Lower leg skin (tissue), 3 donors: ENCODE measurements around the gene PJA2.

Experiments used
- POLR2A ChIP-seq, 2 donors: fragments of 450-650 bp; IDR thresholded peaks; one replicate each; pipeline ENCODE4 v1.6.1; 2016 to 2017; ENCODE audit warnings: antibody characterized with exemption in 2 of 2, mild to moderate bottlenecking in 1 of 2, moderate library complexity in 1 of 2
- TF ChIP-seq, protein P1 (sequence below), 3 donors: fragments of 450-650 bp; IDR thresholded peaks; one replicate each; pipeline ENCODE4 v1.5.1; 2016; ENCODE audit warnings: antibody characterized with exemption in 3 of 3, mild to moderate bottlenecking in 3 of 3, moderate library complexity in 2 of 3

DNA sequence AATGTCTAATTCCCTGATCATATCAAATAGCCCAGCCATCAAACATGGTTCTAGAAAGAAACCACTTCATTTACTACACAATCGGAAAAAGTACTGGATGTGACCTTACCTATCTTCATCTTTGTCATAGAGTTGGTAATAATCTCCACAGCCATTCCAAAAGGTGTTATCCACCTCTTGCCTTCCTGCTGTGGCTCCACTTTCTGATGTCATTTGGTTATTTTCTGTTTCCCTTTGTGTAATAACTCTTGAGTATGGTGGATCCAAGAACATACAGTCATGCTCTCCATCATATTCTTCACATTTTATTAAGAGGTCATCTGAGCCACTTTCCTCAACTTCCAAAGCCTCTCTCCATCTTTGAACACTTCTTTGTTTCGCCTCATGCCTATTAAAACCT, 31.7 kb downstream of the PJA2 start:
- TF ChIP-seq, protein P1, sequence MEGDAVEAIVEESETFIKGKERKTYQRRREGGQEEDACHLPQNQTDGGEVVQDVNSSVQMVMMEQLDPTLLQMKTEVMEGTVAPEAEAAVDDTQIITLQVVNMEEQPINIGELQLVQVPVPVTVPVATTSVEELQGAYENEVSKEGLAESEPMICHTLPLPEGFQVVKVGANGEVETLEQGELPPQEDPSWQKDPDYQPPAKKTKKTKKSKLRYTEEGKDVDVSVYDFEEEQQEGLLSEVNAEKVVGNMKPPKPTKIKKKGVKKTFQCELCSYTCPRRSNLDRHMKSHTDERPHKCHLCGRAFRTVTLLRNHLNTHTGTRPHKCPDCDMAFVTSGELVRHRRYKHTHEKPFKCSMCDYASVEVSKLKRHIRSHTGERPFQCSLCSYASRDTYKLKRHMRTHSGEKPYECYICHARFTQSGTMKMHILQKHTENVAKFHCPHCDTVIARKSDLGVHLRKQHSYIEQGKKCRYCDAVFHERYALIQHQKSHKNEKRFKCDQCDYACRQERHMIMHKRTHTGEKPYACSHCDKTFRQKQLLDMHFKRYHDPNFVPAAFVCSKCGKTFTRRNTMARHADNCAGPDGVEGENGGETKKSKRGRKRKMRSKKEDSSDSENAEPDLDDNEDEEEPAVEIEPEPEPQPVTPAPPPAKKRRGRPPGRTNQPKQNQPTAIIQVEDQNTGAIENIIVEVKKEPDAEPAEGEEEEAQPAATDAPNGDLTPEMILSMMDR (IDR thresholded peaks at IDR 0.05): no peak
- no peak for TF ChIP-seq POLR2A (IDR thresholded peaks at IDR 0.05)
